Pons (tissue), 1 donor: Measurements from ENCODE around the gene STK11IP.
"Not testable (repeated sequence)": the region's sequence is repeated elsewhere in the genome, so short reads cannot be mapped to it uniquely, and the experiment has no call there.

Experiments
- DNase-seq: peaks from one replicate; pipeline ENCODE4 v3.0.0-alpha.2; 2016; ENCODE audit warnings: low spot score

The STK11IP gene

DNA sequence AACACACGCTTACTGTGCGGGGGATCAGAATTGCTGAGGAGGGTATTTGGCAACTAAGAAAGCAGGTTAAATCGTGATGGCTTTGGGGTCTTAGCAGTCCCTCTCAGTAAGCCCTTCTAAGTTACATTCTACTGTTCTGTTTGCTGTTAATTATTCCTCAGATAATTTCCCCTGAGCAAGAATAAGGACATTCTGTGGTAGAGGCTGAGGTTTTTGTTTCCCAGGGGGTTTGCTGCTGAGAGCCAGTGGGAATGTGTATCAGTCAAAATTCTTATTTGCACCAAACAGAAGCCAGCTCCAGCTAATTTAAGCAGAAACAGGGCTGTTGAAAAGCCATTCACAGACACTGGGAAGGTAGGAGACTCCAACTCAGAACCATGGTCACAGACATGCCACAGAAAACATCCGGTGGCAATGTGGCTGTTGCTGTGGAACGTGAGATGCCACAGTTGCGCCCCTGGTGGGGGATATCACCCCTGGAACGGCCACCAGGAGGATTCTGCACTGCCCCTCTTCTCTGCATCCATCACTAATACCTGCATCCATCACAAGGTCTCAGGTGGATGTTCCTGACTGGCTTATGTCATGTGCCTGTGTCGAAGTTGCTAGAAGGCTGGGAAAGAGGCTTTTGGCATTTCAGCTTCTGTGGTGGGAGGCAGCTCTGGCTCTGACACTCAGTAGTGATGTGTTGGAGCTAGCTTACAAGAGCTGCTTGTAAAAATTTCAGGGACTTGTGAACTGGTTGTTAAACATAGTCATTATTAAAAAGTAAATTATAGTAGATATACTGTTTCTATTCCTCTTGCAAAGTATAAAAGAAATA is 53.0 kb downstream of the STK11IP start:
- no peak for DNase-seq

- DNase-seq, result not testable (repeated sequence)
Observed at GRCh38 chr2:219651656-219652055, 54.0 kb downstream of the STK11IP start.

DNA sequence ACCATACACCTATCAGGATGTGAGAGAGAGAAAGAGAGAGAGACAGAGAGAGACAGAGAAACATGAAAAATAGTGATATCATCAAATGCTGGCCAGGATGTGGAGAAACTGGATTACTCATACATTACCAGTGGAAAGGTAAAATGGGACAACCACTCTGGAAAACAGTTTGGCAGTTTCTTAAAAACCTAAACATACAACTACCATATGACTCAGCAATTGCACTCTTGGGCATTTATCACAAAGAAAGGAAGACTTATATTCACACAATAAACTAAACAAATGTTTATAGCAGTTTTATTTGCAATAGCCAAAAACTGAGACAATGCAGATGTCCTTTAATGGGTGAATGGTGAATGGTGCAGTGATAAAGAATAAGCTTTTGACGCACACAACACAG is 58.9 kb downstream of the STK11IP start:
- no peak for DNase-seq

GRCh38 chr2:219658196-219658846 is 60.7 kb downstream of the STK11IP start:
- no peak for DNase-seq

- DNase-seq, result no peak
Observed at GRCh38 chr2:219658874-219659273, 61.2 kb downstream of the STK11IP start.

DNA sequence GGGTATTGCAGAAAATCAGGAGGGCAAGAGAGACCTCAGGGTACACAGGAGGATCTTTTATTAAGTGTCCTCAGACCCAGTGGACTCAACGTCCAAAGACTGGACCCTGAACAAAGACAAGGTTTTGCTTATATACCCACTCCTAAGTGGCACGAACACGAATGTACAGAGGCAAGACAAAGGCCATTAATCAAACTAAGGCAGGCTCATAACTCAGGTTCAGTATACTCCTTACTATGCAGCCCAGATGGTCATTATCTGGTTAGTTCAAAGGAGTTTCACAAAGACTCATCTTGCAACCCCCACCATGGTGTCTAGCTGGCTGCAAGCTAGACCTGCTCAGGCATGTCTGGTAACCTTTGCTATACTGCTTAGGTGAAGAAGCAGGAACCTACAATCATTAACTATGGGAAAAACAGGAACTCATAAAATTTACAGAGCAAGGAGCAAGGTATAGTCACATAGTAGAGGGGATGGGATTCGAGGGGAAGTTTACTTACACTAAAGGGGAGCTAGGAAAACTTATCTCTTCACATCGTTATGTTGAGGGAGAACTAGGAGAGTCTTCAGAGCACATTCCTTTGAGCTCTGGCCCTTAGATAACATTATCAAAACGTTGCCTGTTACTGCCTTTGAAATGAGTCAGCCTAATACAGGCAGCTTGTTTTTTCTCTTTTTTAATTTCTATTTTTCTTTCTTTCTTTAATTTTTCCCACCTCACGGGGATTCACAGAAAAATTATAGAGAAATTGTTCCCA is 63.7 kb downstream of the STK11IP start:
- DNase-seq, result no peak

GRCh38 chr2:219661955-219662395 is 64.3 kb downstream of the STK11IP start:
- DNase-seq, result no peak

DNA sequence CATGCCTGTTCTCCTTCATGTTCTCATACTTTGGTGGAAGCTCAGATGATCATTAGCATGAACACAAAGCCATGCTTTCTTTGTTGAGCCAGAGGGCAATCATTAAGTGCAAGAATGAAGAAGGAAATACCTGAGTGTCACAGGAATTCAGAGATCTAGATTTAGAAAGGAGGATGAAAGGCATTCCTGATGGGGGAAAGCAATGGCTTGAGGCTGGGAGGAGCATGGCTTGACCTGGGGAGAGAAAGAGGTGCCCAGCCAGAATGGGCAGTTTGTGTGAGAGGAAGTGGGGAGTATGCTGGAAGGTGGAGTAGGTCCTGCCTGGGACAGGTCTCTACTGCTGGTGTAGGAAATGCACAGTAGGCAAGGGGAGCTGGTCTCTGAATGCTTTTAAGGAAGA is 64.9 kb downstream of the STK11IP start:
- DNase-seq, result no peak

DNA sequence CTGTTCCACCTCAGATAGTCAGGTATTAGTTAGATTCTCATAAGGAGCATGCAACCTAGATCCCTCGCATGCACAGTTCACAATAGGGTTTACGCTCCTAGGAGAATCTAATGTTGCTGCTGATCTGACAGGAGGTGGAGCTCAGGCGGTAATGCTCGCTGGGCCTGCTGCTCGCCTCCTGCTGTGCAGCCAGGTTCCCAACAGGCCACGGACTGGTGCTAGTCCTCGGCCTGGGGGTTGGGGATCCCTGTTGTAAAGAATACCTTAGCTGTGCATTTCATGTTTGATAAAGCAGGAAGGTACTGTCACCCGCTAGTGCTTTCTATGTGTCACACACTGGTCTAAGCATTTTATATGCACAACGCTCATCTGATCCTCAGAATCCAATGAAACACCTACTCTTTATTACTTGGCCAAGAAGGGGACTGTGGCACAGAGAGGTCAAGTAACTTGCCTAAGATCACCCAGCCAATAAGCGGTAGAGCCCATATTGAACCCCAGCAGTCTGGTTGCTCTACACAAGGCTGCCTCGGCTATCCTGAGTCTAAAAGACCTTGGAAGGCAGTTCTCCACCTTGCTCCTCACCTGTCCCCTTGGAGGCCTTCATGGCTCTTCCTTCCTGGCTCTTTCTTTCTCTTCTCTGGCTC is 65.6 kb downstream of the STK11IP start:
- no peak for DNase-seq

DNA sequence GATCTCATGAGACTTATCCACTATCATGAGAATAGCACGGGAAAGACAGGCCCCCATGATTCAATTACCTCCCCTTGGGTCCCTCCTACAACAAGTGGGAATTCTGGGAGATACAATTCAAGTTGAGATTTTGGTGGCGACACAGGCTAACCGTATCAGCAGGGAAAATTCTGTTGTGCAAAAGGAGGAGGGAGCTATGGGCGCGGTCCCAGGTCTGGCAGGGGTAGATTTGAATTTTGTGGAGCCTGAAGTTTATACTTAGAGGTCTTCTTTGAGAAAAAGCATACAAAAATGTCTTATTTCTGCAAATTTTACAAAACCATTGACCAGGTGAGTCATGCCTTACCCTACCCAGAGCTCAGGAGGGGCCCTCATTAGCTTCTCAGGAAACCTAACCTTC is 66.4 kb downstream of the STK11IP start:
- DNase-seq, result no peak

DNA sequence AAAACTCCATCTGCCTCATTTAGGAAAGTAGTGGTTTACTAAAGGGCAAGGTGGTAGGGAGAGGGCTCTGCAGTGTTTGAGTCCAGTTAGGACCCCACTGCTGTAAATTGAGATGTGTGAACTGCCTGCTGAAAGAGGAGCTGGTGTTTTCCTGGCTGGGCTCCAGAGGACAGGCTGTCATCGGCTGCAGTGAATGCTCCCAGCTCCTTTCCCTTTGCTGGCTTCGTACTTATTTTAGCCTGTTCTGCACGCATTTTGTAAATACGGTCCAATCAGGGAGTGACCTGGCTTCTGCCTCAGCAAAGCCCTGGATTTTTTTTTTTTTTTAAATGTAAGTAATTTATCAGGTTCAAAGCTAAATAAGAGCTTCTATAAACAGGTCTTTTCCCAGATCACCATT is 67.3 kb downstream of the STK11IP start:
- no peak for DNase-seq

GRCh38 chr2:219665926-219666325 is 68.3 kb downstream of the STK11IP start:
- DNase-seq, result no peak
